NCI-H82 treated with DMSO at 0.1 percent for 48 hours (cell line): ENCODE data around the gene GALNT18.
A peak's percentile ranks its signal among the peaks of the same experiment; 100 is the strongest.

Experiments
- DNase-seq: peaks from one replicate; lab custom pipeline; 2025; ENCODE audit not compliant: unreplicated experiment; lab: John Stamatoyannopoulos, UW

GALNT18 gene

DNA sequence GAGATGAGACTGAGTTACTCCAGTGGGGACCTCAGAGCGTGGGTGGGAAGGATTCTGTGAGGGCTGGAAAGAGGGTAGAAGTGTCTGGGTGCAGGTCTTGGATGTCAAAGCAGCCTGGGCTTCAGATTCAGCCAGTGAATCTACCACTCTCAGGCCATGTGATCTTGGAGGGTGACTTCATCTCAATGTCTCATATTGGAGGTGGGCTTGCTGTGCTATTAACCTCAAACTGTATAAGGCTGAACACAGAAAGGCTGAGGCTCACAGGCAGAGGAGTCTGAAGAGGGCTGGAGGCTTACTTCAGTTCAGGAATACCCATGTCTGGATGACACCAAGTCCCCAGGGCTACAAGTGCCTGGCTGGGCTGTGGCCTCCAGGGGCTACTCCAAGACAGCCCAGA lies 332.1 kb downstream of the GALNT18 start:
- no peak for DNase-seq

DNA sequence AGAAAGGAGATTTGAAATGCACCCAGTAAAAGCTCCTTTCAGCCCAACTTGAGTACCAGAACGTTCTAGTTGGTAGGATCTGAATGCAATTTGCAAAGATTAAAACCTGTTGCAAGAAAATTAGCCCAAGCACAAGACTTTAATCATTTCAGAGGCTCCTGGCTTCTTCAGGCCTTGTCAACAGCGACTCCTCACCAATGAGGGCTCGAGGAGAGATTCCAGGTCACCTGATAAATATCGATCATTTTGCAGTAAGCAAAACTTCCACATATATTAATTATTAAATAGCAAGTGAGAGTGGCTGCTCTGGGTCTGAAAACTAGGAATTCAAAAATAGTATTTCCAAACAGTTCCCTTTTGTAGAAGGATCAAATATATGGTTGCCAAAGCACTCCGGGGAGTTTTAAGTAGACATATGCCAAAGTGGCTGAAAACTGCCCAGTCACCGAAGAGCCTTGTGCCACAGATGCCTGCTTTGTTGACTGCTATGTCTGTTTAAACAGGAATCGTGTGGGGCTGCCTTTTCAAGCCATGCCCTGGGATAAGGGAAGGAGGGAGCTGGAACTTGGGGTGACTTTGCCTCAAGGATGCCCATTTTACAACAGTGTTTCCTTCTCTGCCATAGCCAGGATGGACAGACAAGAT lies 332.7 kb downstream of the GALNT18 start:
- no peak for DNase-seq

DNA sequence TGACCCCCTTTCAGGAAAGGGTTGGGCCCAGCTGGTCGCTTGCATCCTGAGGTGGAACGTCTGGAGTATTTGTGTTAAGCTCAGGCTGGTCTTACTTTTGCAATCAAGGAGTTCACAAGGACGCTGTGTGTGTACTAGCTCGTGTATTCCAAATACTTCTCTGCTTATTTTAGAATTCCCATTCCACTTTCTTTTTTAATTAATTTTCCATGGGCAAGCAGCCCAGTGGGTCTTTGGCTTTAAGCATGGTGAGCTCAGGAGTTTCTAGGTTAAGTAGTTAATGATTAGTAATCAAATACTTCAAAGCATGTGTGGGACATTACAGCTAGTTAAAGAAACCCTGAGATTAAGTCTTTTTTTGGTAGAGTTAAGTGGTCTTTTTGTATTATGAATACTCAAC lies 337.3 kb downstream of the GALNT18 start:
- no peak for DNase-seq

DNA sequence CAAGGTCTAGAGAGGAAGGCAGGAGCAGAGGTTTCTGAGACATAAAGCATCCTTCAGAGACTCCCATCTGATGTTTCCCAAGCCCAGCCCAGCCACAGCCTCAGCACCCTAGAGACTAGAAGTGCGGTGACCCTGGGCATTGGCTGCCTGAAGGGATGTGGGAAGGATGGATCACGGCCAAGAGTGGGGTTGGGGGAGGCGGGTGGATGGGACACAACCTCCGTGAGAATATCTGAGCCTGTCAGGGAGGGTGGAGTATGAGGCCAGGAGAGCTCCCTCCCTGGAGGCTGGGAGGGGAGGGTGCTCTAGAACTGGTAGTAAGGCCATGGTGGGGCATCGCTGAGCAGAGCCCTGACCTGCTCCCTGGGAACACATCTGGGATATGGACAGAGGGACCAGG lies 340.2 kb downstream of the GALNT18 start:
- no peak for DNase-seq

DNA sequence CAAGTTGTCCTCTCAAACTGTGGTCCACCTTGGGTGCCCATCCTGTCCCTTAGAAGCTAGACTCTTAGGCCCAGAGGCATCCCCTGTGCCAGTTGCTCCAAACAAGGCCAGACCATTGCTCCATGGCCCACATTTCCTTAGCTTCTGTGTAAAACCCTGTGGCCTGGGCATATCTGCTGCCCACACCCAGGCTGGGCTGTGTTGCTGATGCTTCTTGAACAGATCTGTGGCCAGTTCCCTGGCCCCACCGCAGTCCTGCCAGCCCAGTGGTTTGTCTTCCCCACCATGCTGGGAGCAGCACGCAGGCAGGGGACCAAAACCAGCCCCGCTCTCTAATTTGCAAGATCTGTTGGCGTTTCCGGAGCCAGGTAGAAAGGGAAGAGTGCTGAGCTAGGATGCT lies 341.0 kb downstream of the GALNT18 start:
- no peak for DNase-seq

DNA sequence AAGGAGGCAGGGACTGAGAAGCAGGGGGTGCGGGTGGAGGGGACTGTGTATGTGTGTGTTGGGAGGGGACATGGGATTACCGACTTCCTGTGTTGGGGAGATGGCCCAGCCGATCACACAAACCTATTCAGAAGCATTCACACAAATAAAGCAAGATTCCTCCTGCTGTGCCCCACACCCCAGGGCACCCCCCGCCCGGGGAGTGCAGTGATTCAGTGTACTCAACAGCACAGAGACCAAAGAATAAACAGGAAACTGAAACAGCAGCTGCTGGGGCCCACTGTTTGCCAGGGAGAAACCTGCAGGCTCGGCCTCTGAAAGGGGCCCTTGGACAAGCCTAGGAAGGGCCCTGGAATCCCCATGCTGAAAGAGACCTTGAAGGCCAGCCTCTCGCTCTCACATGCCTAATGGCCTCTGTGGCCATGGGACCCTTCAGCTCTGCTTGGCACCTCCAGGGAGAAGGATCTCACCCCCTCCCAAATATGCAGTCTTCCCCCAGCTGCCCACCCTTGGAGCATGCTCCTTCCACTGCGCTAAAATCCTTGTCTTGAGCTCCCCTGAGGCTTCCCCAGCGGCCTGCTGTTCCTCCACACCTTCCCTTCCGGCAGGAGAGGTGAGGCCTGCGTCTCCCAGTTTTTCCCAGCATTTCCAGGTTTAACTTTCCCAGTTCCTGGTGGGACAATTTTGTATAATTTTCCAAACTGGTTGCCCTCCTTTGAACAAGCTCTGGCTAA lies 341.7 kb downstream of the GALNT18 start:
- DNase-seq = no peak

DNA sequence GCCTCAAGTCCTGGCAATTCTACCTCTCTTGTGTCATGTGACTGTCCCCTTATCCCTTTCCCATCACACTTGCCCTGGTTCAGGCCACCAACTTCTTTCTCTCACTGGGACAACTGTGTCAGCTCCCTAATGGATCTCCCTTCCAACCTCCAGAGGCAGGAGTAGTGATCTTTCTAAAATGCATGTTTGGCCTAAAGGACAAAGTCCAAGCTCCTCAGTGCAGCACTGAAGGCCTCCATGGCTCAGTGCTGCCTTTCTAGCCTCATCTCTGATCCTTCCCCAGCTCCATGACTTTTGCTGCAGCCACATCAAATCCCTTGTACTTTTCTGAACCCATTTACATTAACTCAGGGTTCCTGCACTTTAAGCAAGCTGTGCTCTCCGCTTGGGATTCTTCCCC lies 349.6 kb downstream of the GALNT18 start:
- no peak for DNase-seq

DNA sequence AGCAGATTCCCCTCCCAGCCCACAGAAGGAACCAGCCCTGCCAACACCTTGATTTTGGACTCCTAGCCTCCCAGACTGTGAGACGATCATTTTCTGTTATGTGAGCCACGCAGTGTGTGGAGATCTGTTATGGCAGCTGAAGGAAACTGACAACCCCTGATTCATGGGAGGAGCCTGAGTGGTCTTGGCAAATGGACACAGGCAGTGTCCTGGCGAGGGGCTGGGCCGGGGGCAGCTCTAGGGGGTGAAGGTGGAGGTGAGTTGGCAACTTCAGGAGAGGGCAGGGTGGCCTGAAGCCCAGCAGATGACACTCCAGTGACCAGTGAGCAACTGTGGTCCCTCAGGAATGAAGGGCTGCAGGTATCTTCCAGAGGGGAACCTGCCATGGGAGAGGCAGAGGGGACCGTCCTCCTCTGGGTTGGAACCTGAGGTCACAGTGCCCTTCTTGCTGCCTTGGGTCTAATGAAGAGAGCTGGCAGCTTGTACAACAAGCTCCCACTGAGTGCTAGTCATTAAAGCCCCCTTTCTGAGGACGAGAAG lies 351.5 kb downstream of the GALNT18 start:
- DNase-seq = no peak

DNA sequence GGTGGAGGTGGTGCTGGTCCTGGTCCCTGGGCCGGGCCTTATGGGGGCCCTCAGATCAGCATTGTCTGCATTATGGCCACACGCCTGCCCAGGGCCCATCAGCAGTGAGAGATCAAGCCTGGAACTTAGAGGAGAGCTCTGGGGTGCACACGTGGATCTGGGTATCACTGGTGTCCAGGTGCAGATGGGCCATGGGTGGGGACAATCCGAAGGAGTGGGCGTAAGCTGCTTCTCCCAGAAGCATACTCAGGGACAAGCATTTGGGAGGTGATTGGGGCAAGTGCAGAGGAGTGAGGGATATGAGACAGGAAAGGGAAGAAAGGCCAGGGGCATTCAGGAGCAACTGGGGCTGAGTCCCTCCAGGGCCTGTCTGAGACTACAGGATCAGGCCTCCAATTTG lies 353.1 kb downstream of the GALNT18 start:
- no peak for DNase-seq

DNA sequence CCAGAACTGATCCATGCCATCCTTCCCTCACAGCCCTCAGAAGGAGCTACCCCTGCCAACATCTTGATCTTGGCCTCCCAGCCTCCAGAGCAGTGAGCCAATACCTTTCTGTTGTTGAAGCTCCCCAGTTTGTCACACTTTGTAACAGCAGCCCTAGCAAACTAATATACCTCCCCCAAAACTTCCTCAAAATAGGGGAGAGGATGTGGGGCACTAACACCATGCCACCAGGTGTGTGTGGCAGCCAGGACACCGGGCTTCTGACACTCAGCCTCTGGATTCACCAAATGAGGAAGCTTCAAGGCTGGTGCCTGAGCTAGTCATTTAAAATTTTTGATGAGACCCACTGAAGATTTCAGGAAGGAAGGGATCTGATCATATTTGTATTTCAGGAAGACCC lies 353.7 kb downstream of the GALNT18 start:
- DNase-seq = no peak

DNA sequence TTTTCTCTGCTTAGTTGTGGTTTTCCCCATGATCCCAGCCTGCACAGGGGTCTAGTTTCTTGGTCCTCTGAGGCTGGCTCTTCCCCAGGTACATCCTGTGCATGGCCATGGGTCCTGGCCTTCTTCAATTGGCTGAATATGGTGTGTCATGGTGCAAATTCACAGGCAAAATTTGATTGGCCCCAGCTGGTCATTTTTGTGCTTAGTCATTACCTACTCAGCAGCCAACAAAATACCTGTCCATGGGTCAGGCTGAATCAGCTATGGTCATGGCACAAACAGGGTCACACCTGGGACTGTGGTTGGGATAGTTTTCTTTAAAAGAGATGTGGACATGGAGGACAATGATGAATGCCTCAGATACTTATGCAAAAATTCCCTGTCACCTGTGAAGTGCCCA lies 354.5 kb downstream of the GALNT18 start:
- no peak for DNase-seq

DNA sequence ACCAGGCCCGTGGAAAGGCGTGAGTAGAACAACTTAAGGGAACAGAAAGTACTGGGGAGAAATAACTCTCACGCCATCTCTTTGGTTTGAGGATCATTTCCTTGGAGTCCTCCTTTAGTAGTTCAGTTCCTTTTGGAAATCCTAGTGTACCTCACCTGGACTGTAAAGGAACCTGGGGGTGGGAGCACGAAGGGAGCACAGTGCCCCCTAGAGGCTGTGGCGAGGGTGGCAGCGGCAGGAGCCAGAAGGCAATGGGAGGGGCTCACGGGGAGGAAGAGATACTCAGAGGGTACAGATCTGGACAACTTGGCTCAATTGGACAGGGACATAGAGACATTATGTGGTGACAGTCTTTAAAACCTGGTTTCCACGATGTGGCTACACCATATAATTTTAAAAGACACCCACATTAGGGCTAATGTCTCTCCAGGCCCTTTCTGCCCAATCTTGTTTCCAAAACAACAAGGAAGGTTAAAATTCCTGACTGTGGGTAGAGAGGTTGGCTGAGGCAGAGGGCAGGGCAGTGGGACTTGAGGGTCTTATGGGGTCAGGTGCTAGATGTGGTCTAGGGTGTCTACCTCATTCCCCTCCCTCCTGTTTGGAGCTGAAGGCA lies 355.7 kb downstream of the GALNT18 start:
- peak; percentile 11 for DNase-seq

DNA sequence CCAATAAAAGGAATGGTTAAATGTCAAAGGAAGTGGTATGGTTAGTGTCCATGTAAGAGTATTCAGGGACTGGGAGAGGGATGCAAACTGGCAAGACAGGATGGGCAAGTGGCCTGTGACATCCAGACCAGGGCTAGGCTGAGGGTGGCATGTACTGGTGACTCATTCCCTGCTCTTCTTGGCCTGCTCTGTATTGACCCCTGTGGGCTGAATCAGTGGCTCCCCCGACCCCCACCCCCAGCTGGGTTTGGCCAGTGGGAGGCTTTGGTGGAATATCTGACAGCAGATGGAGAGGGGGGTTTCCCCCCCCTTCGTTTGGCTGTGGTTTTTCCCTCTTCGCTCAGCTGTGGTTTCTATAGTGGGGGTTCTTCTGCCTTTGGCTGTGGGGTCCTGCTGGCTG lies 356.5 kb downstream of the GALNT18 start:
- DNase-seq = no peak

DNA sequence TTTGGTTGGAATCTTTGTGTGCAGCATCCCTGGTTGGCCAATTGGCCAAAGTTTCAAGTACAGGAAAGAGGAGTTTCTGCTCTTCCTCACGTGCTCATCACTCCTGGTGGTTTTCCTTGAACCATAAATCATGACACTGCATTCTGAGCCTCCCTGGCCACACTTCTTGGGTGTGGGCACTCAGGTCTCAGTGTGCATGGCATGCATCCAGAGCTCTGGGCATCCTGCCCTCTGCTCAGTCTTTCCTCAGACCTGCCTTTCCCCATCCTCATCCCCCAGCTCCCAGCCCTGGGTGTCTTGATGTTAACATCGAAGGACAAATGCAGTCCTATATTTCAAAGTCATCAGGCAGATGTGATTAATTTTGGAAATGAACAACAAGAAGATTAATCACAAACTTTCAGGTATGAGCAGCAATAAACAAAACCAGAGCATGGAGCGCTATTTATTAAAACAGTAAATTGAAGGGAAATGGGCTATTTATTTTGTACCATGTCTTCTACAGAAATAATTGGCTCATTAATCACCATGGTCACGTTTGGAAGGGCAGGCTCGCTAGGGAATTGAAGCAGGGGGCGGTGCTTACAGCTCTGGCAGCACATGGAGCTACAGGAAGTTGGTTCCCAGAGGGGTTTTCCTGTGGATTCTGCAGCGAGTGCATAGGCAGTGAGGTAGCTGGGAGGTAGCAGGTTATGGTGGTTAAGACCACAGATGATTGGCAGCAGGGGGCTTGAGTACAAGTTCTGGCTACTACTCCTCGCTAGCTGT lies 358.4 kb downstream of the GALNT18 start:
- no peak for DNase-seq

DNA sequence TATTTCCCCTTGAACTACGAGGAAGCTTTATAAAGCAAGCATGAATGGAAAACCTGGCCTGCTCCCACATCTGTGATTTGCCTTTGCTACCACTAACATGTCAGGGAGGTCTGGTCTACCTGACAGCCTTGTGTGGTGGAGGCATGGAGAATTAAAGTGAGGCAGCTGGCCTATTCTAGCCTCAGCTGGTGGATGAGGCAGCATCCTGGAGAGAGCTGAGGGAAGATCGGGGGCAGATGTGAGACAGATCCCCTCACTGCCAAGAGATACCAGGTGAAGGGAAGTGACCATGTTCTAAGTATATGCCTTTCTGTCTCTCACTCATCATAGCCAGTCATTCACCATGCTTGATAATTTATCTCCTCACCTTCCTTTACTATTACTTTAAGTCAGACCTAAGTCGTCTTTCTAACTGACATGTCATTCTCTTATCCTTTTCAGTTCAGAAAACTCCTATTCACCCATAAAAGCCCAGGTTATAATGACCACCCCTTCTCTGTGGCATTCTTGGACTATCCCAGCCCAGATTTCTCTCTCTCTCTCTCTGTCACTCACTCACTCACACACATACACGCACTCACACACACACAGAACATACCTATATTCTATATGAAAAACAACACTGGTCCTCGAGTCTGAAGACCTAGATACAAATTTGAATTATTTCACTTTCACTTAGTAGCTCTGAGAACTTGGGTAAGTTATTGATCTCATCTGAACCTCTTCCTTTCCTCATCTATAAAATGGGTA lies 359.5 kb downstream of the GALNT18 start:
- DNase-seq = no peak

DNA sequence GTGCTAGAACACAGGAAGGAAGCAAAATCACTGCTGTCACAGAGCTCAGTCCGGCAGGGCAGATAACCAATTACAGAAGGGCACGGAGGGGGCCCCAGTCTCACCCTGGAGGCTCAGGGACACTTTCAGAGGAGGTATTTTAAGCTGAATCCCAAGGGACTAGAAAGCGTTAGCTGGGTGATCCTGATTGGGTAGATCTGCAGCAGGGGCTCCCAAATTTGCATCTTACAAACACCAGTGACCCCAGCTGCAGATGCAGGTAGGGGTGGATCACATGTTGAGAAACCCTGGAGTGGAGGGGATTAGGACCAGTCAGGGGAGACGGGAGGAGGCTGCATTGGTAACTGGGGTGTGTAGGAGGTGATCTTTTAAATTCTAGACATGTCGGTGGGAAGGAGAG lies 360.2 kb downstream of the GALNT18 start:
- DNase-seq = peak; percentile 1

DNA sequence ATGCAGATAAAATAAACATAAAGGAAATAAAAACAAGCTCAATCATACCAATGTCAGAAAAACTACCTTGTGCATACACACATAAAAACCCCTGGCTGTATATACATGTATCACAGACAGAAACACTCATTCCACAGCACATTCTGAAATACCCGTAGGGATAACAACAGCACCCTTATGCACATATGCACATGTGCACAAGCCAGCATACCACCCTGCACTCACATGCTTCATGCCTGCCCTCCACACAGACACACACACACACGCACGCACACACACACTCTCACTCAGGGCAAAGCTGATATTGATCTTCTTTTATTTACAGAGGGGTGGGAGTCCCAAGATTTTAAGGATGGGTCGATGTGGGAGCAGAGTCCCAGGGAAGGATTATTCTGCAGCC lies 360.9 kb downstream of the GALNT18 start:
- DNase-seq = no peak

DNA sequence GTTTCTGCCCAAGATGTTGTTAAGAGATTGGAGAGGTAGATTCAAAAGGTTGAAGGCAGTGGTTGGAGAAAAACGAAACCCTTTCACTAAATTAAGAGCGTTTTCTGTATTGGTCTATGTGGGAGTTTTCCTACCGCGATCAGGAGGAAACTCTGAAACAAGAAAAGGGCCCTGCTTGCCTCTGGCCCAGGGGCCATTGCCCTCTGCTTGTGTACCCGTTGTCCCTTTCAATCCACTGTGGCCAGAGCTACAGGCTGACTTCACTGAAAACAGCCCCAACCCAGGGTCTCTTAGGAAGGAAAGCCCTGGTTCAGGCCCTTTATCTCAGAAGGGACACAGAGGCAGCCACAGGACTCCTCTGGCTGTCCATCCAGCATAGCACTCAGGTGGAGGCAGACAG lies 367.8 kb downstream of the GALNT18 start:
- no peak for DNase-seq

DNA sequence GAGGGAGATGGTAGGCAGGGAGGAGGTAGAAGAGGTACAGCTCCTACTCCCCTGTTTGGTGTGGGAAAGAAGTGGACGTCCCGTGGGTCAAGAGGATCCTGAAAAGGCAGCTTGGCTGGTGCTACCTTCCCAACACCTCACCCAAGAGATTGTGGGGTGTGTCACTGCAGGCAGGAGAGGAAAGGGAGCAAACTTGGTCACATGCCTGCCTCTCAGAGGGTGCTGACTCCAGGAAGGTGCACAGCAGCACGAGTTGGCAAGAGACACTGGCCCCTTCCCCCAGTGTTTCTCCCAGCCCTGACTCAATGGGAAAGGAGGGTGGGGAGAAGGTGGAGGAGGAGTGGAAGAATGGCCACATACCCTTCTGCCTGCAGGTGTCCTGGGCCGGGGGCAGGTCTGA lies 368.3 kb downstream of the GALNT18 start:
- no peak for DNase-seq

DNA sequence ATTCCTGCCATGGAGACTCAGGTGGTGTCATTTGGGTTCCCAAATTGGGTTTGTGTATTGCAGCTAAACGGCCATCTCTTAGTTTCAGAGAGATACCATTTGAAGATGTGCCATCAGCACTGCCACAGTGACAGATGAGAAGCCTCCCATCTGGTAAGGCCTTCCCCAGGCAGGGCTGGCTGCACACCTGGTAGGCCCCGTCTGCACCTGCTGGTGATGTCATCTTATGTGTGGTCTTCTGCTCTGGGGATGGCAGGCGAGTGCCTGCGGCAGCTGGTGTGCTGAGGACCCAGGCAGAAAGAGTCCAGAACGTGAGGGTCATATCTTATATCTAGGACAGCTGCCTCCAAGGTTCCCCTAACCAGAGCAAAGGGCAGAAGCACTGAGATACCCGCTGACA lies 369.4 kb downstream of the GALNT18 start:
- no peak for DNase-seq
